ENCODE results near the gene ANKRD24. TPM values are rescaled to one million over a fixed set of nuclear protein-coding genes. Genes with fewer than 3 reads are reported as not detected.
"Not testable (repeated sequence)": the region's sequence is repeated elsewhere in the genome, so short reads cannot be mapped to it uniquely, and the experiment has no call there.

Gene ANKRD24
- total and polyA plus RNA-seq, 2 donors (not counting 3 experiments of a cell fraction or from before 2014, with no cell fraction given) = 0.07 to 0.27 TPM

DNA sequence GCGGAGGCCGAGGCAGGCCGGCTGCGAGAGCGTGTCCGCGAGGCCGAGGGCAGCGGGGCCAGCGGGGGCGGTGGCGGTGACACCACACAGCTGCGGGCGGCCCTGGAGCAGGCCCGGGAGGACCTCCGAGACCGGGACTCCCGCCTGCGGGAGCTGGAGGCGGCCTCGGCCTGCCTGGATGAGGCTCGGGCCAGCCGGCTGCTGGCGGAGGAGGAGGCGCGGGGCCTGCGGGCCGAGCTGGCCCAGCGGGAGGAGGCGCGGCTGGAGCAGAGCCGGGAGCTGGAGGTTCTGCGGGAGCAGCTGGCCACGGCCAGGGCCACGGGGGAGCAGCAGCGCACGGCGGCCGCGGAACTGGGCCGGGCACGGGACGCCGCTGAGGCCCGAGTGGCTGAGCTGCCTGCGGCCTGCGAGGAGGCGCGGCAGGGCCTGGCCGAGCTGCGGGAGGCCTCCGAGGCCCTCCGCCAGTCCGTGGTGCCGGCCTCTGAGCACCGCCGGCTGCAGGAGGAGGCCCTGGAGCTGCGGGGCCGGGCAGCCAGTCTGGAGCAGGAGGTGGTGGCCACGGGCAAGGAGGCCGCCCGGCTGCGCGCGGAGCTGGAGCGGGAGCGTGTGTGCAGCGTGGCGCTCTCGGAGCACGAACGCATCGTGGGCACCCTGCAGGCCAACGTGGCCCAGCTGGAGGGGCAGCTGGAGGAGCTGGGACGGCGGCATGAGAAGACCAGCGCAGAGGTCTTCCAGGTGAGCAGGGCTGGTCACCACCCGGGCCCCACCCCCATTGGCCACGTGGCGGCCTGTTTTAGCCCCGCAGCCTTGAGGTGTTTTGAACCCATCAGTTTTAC is 35.2 kb downstream of the ANKRD24 start:
- no TSS peak for BruUV-seq (replicated peaks)
- dilution Hi-C loops (cut with MboI; ENCODE audit: extremely low pct_ligation_motif_present, low sequenced_read_pairs) = no loop called here
- no peak overlapping the region for H2AFZ ChIP-seq (ENCODE audit: low read depth, low read length)
- H3K9me1 ChIP-seq (replicated peaks; ENCODE audit: control insufficient read depth, extremely low read depth, insufficient read depth, low read length) = no peaks in the 10 kb centered on the region
- H3K9ac ChIP-seq (replicated peaks; ENCODE audit: extremely low read depth, insufficient read depth, low read length) = no peak overlapping the region
- no peak for DNase-seq (ENCODE audit: low read depth, low spot score)
- no peak for FAIRE-seq
- H4K20me1 ChIP-seq (replicated peaks; ENCODE audit: control insufficient read depth, extremely low read depth, insufficient read depth, low read length) = no peaks in the 10 kb centered on the region
- TF ChIP-seq POLR2A (IDR thresholded peaks at IDR 0.05; ENCODE audit: low read depth, low read length) (no peak), JUN (IDR thresholded peaks at IDR 0.05; ENCODE audit: borderline replicate concordance, insufficient read depth, insufficient read length, low read depth) (no peak), MYC (IDR thresholded peaks at IDR 0.05; ENCODE audit: low read depth, low read length) (no peak), EZH2 (IDR thresholded peaks at IDR 0.05; ENCODE audit: borderline replicate concordance, low read depth, low read length, severe bottlenecking) (no peak), POLR2AphosphoS5 (IDR thresholded peaks at IDR 0.05; ENCODE audit: insufficient read depth, low read depth, low read length) (no peak), GATA2 (IDR thresholded peaks at IDR 0.05; ENCODE audit: insufficient read depth, insufficient read length, low read depth, low read length) (no peak), FOS (IDR thresholded peaks at IDR 0.05; ENCODE audit: borderline replicate concordance, insufficient read depth, low read length) (no peak)
- TF ChIP-seq, protein P1, sequence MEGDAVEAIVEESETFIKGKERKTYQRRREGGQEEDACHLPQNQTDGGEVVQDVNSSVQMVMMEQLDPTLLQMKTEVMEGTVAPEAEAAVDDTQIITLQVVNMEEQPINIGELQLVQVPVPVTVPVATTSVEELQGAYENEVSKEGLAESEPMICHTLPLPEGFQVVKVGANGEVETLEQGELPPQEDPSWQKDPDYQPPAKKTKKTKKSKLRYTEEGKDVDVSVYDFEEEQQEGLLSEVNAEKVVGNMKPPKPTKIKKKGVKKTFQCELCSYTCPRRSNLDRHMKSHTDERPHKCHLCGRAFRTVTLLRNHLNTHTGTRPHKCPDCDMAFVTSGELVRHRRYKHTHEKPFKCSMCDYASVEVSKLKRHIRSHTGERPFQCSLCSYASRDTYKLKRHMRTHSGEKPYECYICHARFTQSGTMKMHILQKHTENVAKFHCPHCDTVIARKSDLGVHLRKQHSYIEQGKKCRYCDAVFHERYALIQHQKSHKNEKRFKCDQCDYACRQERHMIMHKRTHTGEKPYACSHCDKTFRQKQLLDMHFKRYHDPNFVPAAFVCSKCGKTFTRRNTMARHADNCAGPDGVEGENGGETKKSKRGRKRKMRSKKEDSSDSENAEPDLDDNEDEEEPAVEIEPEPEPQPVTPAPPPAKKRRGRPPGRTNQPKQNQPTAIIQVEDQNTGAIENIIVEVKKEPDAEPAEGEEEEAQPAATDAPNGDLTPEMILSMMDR (IDR thresholded peaks at IDR 0.05; ENCODE audit: extremely low read depth in 1 of 2, insufficient read depth in 1 of 2, low read depth in 1 of 2, low read length in 2 of 2) = no peak
- TF ChIP-seq, protein P2, sequence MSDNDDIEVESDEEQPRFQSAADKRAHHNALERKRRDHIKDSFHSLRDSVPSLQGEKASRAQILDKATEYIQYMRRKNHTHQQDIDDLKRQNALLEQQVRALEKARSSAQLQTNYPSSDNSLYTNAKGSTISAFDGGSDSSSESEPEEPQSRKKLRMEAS (IDR thresholded peaks at IDR 0.05; ENCODE audit: insufficient read depth, insufficient read length) = no peak
- intact Hi-C loops (cut with micrococcal nuclease) = no loop called here
- H3K79me2 ChIP-seq (ENCODE audit: control insufficient read depth, insufficient read depth, low read length) = no peaks in the 10 kb centered on the region
- H3K27me3 ChIP-seq (ENCODE audit: control insufficient read depth in 2 of 2, insufficient read depth in 2 of 2, low read length in 2 of 2) = no peaks in the 10 kb centered on the region
- H3K27ac ChIP-seq (ENCODE audit: insufficient read depth, low read depth, low read length) = no peak overlapping the region
- CTCF ChIA-PET = interaction anchor here (1.8 kb wide), 1 partner anchor 78 kb away, joined by 5 read pairs; no protein-coding TSS in a partner anchor
- no peaks in the 10 kb centered on the region for H3K36me3 ChIP-seq (ENCODE audit: control insufficient read depth in 2 of 2, extremely low read depth in 1 of 2, insufficient read depth in 2 of 2, low read length in 2 of 2)
- no peak overlapping the region for H3K4me3 ChIP-seq (replicated peaks in 1 of 3; ENCODE audit: insufficient read depth in 1 of 3, low read depth in 1 of 3, low read length in 3 of 3)
- POLR2A ChIA-PET = no interaction called here
- no peak overlapping the region for H3K4me2 ChIP-seq (ENCODE audit: insufficient read depth, low read length)
- no peaks in the 10 kb centered on the region for H3K9me3 ChIP-seq (replicated peaks; ENCODE audit: control insufficient read depth, insufficient read depth, low read length)
- H3K4me1 ChIP-seq (ENCODE audit: control insufficient read depth, extremely low read depth, insufficient read depth, low read length) = no peaks in the 10 kb centered on the region

DNA sequence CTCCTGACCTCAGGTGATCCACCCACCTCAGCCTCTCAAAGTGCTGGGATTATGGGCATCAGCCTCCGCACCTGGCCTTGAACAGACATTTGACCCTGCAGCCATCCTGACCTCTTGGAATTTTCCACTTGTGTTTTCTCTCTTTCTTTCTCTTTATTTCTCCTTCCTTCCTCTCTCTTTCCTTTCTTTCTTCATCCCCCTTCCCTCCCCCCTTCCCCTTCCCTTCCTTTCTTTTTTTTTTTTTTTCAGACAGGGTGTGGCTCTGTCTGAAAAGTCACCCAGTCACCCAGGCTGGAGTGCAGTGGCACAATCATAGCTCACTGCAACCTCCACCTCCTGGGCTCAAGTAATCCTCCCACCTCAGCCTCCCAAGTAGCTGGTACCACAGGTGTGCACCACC is 36.0 kb downstream of the ANKRD24 start:
- H3K4me2 ChIP-seq (ENCODE audit: insufficient read depth, low read length); H3K79me2 ChIP-seq (ENCODE audit: control insufficient read depth, insufficient read depth, low read length); intact Hi-C loops (cut with micrococcal nuclease); H3K27me3 ChIP-seq (ENCODE audit: control insufficient read depth in 2 of 2, insufficient read depth in 2 of 2, low read length in 2 of 2); dilution Hi-C loops (cut with MboI; ENCODE audit: extremely low pct_ligation_motif_present, low sequenced_read_pairs); H4K20me1 ChIP-seq (replicated peaks; ENCODE audit: control insufficient read depth, extremely low read depth, insufficient read depth, low read length); POLR2A ChIA-PET; H2AFZ ChIP-seq (ENCODE audit: low read depth, low read length); H3K9me1 ChIP-seq (replicated peaks; ENCODE audit: control insufficient read depth, extremely low read depth, insufficient read depth, low read length); H3K4me1 ChIP-seq (ENCODE audit: control insufficient read depth, extremely low read depth, insufficient read depth, low read length); H3K36me3 ChIP-seq (ENCODE audit: control insufficient read depth in 2 of 2, extremely low read depth in 1 of 2, insufficient read depth in 2 of 2, low read length in 2 of 2); BruUV-seq (replicated peaks); H3K9ac ChIP-seq (replicated peaks; ENCODE audit: extremely low read depth, insufficient read depth, low read length); H3K4me3 ChIP-seq (replicated peaks in 1 of 3; ENCODE audit: insufficient read depth in 1 of 3, low read depth in 1 of 3, low read length in 3 of 3); DNase-seq (ENCODE audit: low read depth, low spot score); H3K27ac ChIP-seq (ENCODE audit: insufficient read depth, low read depth, low read length); H3K9me3 ChIP-seq (replicated peaks; ENCODE audit: control insufficient read depth, insufficient read depth, low read length); FAIRE-seq: not testable (repeated sequence)
- CTCF ChIA-PET = interaction anchor here (0.7 to 2.3 kb wide), 3 partner anchors 10 to 196 kb away, joined by 4 to 5 read pairs (median 5); no protein-coding TSS in a partner anchor
